Activated CD8-positive, alpha-beta T cell treated with anti-CD3 and anti-CD28 coated beads for 36 hours (primary cell): ENCODE results near the gene INHBC. TPM values are rescaled to one million over a fixed set of nuclear protein-coding genes. Genes with fewer than 3 reads are reported as not detected.
"Not testable (repeated sequence)": the region's sequence is repeated elsewhere in the genome, so short reads cannot be mapped to it uniquely, and the experiment has no call there.

Experiments used
- ATAC-seq: fragments of 200-7000 bp; cut with Tn5 transposase; one replicate; pipeline ENCODE4 v1.10.0; 2021; ENCODE audit warnings: mild to moderate bottlenecking, moderate library complexity
- CTCF ChIA-PET: fragments of 350-600 bp; sonication (Branson Sonifier 250); formaldehyde crosslinking; loops from one replicate; lab custom pipeline; 2021; ENCODE audit warnings: antibody characterized with exemption; lab: Charles Lee
- POLR2A ChIA-PET: fragments of 350-600 bp; sonication (Branson Sonifier 250); formaldehyde crosslinking; loops from one replicate; lab custom pipeline; 2021; ENCODE audit warnings: antibody characterized with exemption; lab: Charles Lee
- DNase-seq: peaks from one replicate; pipeline ENCODE4 v3.0.0-alpha.2; 2020
- H3K27ac Mint-ChIP-seq: one replicate; pipeline ENCODE4 v1.8.0; 2021; ENCODE audit warnings: mild to moderate bottlenecking, mixed read lengths
- H3K27me3 Mint-ChIP-seq: one replicate; pipeline ENCODE4 v1.8.0; 2021; ENCODE audit warnings: mixed read lengths
- H3K36me3 Mint-ChIP-seq: one replicate; pipeline ENCODE4 v1.8.0; 2021; ENCODE audit warnings: low read depth, mixed read lengths
- H3K4me1 Mint-ChIP-seq: one replicate; pipeline ENCODE4 v1.8.0; 2021; ENCODE audit warnings: low read depth, mixed read lengths
- H3K4me3 Mint-ChIP-seq: one replicate; pipeline ENCODE4 v1.8.0; 2021; ENCODE audit warnings: mild to moderate bottlenecking, moderate library complexity, mixed read lengths
- H3K9me3 Mint-ChIP-seq: one replicate; pipeline ENCODE4 v1.8.0; 2021; ENCODE audit warnings: mixed read lengths
- intact Hi-C: fragments of 100-400 bp; cut with micrococcal nuclease; formaldehyde crosslinking; loops from one replicate; pipeline ENCODE4 v1.10.0; 2022
- total RNA-seq, 2 experiments: library from RNA; stranded (reverse); gene quantifications; one replicate each; pipeline ENCODE4 v1.2.3, GENCODE V29; 2021
- TF ChIP-seq, protein P1 (sequence below): fragments of 200-600 bp; IDR thresholded peaks from one replicate; pipeline ENCODE4 v1.8.0; 2022; ENCODE audit warnings: antibody characterized with exemption, mild to moderate bottlenecking

The INHBC gene
- total RNA-seq, 2 experiments from 2014 or later: 0.16 TPM; not detected in 1

DNA sequence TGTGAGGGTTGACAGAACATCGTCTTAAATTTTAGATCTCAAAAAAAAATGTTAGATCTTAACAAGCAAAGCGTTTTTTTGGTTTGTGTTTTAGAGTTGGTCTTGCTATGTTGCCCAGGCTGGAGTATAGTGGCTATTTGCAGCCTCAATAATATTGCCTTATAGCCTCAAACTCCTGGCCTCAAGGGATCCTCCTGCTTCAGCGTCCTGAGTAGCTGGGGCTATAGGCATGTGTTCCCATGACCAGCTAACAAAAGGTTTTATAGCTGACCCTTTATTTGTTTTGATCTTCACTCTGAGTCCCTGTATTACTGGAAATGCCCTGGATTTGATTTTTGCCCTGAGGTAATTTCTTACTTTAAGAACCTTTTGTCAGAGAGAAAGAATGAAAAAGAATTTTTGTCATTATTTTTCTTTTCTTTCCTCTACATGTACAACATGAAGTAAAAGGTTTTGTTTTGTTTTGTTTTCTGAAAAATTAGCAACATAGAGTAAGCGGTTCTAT, 5.2 kb downstream of the INHBC start:
- H3K4me1 Mint-ChIP-seq: peaks cover 5% of the 10 kb centered on the region
- TF ChIP-seq, protein P1, sequence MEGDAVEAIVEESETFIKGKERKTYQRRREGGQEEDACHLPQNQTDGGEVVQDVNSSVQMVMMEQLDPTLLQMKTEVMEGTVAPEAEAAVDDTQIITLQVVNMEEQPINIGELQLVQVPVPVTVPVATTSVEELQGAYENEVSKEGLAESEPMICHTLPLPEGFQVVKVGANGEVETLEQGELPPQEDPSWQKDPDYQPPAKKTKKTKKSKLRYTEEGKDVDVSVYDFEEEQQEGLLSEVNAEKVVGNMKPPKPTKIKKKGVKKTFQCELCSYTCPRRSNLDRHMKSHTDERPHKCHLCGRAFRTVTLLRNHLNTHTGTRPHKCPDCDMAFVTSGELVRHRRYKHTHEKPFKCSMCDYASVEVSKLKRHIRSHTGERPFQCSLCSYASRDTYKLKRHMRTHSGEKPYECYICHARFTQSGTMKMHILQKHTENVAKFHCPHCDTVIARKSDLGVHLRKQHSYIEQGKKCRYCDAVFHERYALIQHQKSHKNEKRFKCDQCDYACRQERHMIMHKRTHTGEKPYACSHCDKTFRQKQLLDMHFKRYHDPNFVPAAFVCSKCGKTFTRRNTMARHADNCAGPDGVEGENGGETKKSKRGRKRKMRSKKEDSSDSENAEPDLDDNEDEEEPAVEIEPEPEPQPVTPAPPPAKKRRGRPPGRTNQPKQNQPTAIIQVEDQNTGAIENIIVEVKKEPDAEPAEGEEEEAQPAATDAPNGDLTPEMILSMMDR: no peak
- intact Hi-C loops: no loop called here
- CTCF ChIA-PET: interaction anchor here (1.8 to 2.6 kb wide), 2 partner anchors 14 to 16 kb away, joined by 11 read pairs; partner anchors contain the start of gene INHBE
- H3K9me3 Mint-ChIP-seq: no peaks in the 10 kb centered on the region
- peaks cover 3% of the 10 kb centered on the region for H3K36me3 Mint-ChIP-seq
- DNase-seq: no peak
- no peak overlapping the region for H3K4me3 Mint-ChIP-seq
- POLR2A ChIA-PET: interaction anchor here (1.0 kb wide), 1 partner anchor 175 kb away, joined by 3 read pairs; no protein-coding TSS in a partner anchor
- H3K27me3 Mint-ChIP-seq: peaks cover 3% of the 10 kb centered on the region
- ATAC-seq: no peak
- H3K27ac Mint-ChIP-seq: no peak overlapping the region

GRCh38 chr12:57441393-57441792, 6.8 kb downstream of the INHBC start:
- H3K27ac Mint-ChIP-seq, POLR2A ChIA-PET, H3K4me3 Mint-ChIP-seq, H3K9me3 Mint-ChIP-seq, ATAC-seq, H3K4me1 Mint-ChIP-seq, intact Hi-C loops, H3K36me3 Mint-ChIP-seq, DNase-seq, H3K27me3 Mint-ChIP-seq: not testable (repeated sequence)
- CTCF ChIA-PET: interaction anchor here (2.6 kb wide), 1 partner anchor 12 kb away, joined by 11 read pairs; no protein-coding TSS in a partner anchor

- ChIA-PET CTCF (interaction anchor here (0.9 to 2.6 kb wide), 3 partner anchors 12 to 17 kb away, joined by 3 to 11 read pairs (median 3); no protein-coding TSS in a partner anchor), POLR2A (interaction anchor here (0.6 kb wide), 1 partner anchor 17 kb away, joined by 3 read pairs; no protein-coding TSS in a partner anchor)
- intact Hi-C loops: no loop called here
- H3K4me1 Mint-ChIP-seq: no peaks in the 10 kb centered on the region
- peaks cover 3% of the 10 kb centered on the region for H3K36me3 Mint-ChIP-seq
- peaks cover 3% of the 10 kb centered on the region for H3K27me3 Mint-ChIP-seq
- DNase-seq: no peak
- no peak overlapping the region for H3K27ac Mint-ChIP-seq
- H3K9me3 Mint-ChIP-seq: no peaks in the 10 kb centered on the region
- H3K4me3 Mint-ChIP-seq: no peak overlapping the region
- TF ChIP-seq, protein P1: no peak
- no peak for ATAC-seq
These were observed 7.4 kb downstream of the INHBC start for GRCh38 chr12:57441846-57442427.

- H3K4me1 Mint-ChIP-seq, H3K27me3 Mint-ChIP-seq, H3K27ac Mint-ChIP-seq, ATAC-seq, H3K9me3 Mint-ChIP-seq, intact Hi-C loops, H3K36me3 Mint-ChIP-seq, H3K4me3 Mint-ChIP-seq, DNase-seq: not testable (repeated sequence)
- CTCF ChIA-PET: interaction anchor here (0.9 to 4.3 kb wide), 4 partner anchors 8 to 14 kb away, joined by 4 to 26 read pairs (median 10); partner anchors contain the start of genes INHBC and INHBE
- POLR2A ChIA-PET: interaction anchor here (1.2 kb wide), 1 partner anchor 8 kb away, joined by 3 read pairs; no protein-coding TSS in a partner anchor
These were observed 9.8 kb downstream of the INHBC start for GRCh38 chr12:57444337-57444736.

GRCh38 chr12:57444744-57445143, 10.2 kb downstream of the INHBC start:
- POLR2A ChIA-PET: interaction anchor here (1.2 kb wide), 1 partner anchor 8 kb away, joined by 3 read pairs; no protein-coding TSS in a partner anchor

More at GRCh38 chr12:57444744-57445143, 10.2 kb downstream of the INHBC start:
- ATAC-seq: no peak
- CTCF ChIA-PET: interaction anchor here (0.9 to 4.3 kb wide), 4 partner anchors 8 to 14 kb away, joined by 4 to 26 read pairs (median 10); partner anchors contain the start of genes INHBC and INHBE
- Mint-ChIP-seq H3K27ac (no peak overlapping the region), H3K4me3 (no peak overlapping the region), H3K4me1 (no peaks in the 10 kb centered on the region), H3K36me3 (peaks cover 3% of the 10 kb centered on the region), H3K27me3 (peaks cover 3% of the 10 kb centered on the region), H3K9me3 (no peaks in the 10 kb centered on the region)
- TF ChIP-seq, protein P1: no peak
- DNase-seq: no peak
- intact Hi-C loops: no loop called here
